Astrocyte (in vitro differentiated cells and primary cell): ENCODE data around the gene C1orf167. TPM values are rescaled to one million over a fixed set of nuclear protein-coding genes. Genes with fewer than 3 reads are reported as not detected.

ENCODE experiments used
- DNase-seq: peaks from one replicate; pipeline ENCODE4 v3.0.0-alpha.2; 2010; ENCODE audit warnings: low read depth
- FAIRE-seq: peaks from 2 replicates; lab custom pipeline; 2011; peaks lifted over from hg19 to GRCh38; lab: Jason Lieb, UNC
- H2AFZ ChIP-seq: 2 replicates; pipeline ENCODE4 v1.6.0; 2012; ENCODE audit warnings: low read depth, low read length, inconsistent platforms
- H3K27ac ChIP-seq: 2 replicates; pipeline ENCODE4 v1.5.1; 2011; ENCODE audit warnings: low read depth, low read length, inconsistent platforms
- H3K27me3 ChIP-seq: 2 replicates; pipeline ENCODE4 v1.6.0; 2011; ENCODE audit warnings: low read length, inconsistent platforms; ENCODE audit not compliant: insufficient read depth
- H3K36me3 ChIP-seq: 2 replicates; pipeline ENCODE4 v1.5.1; 2011; ENCODE audit warnings: low read length, inconsistent platforms; ENCODE audit not compliant: insufficient read depth
- H3K4me1 ChIP-seq: 2 replicates; pipeline ENCODE4 v1.5.1; 2011; ENCODE audit warnings: low read length, inconsistent platforms; ENCODE audit not compliant: insufficient read depth
- H3K4me2 ChIP-seq: 2 replicates; pipeline ENCODE4 v1.6.0; 2012; ENCODE audit warnings: low read length, inconsistent platforms
- H3K4me3 ChIP-seq: 2 replicates; pipeline ENCODE4 v1.5.1; 2011; ENCODE audit warnings: low read depth, mild to moderate bottlenecking, low read length, inconsistent platforms; ENCODE audit not compliant: insufficient read depth
- H3K79me2 ChIP-seq: 2 replicates; pipeline ENCODE4 v1.6.0; 2012; ENCODE audit warnings: mild to moderate bottlenecking, low read length, inconsistent platforms; ENCODE audit not compliant: insufficient read depth
- H3K9ac ChIP-seq: 2 replicates; pipeline ENCODE4 v1.6.0; 2012; ENCODE audit warnings: mild to moderate bottlenecking, low read length, inconsistent platforms
- H3K9me3 ChIP-seq: 2 replicates; pipeline ENCODE4 v1.5.1; 2012; ENCODE audit warnings: low read depth, mild to moderate bottlenecking, low read length, inconsistent platforms; ENCODE audit not compliant: insufficient read depth
- H4K20me1 ChIP-seq: 2 replicates; pipeline ENCODE4 v1.6.0; 2012; ENCODE audit warnings: low read length, inconsistent platforms; ENCODE audit not compliant: insufficient read depth
- H3K27ac Mint-ChIP-seq: one replicate; pipeline ENCODE4 v1.8.0; 2021; ENCODE audit warnings: mild to moderate bottlenecking, mixed read lengths; ENCODE audit not compliant: unreplicated experiment
- H3K27me3 Mint-ChIP-seq: one replicate; pipeline ENCODE4 v1.8.0; 2021; ENCODE audit warnings: low read depth, mixed read lengths; ENCODE audit not compliant: unreplicated experiment
- H3K36me3 Mint-ChIP-seq: one replicate; pipeline ENCODE4 v1.8.0; 2021; ENCODE audit warnings: low read depth, mixed read lengths; ENCODE audit not compliant: unreplicated experiment
- H3K4me1 Mint-ChIP-seq: one replicate; pipeline ENCODE4 v1.8.0; 2021; ENCODE audit warnings: low read depth, mixed read lengths; ENCODE audit not compliant: unreplicated experiment
- H3K4me3 Mint-ChIP-seq: one replicate; pipeline ENCODE4 v1.8.0; 2021; ENCODE audit warnings: mild to moderate bottlenecking, moderate library complexity, mixed read lengths; ENCODE audit not compliant: unreplicated experiment
- H3K9me3 Mint-ChIP-seq: one replicate; pipeline ENCODE4 v1.8.0; 2021; ENCODE audit warnings: mild to moderate bottlenecking, mixed read lengths; ENCODE audit not compliant: unreplicated experiment
- CTCF ChIP-seq: IDR thresholded peaks from 2 replicates; pipeline ENCODE4 v1.5.1; 2011; ENCODE audit warnings: low read depth, mild to moderate bottlenecking, inconsistent platforms, low read length, moderate library complexity; ENCODE audit not compliant: insufficient read depth
- EZH2 ChIP-seq: IDR thresholded peaks from 2 replicates; pipeline ENCODE4 v1.6.1; 2012; ENCODE audit warnings: mild to moderate bottlenecking, low read length, inconsistent platforms; ENCODE audit not compliant: insufficient read depth
- total RNA-seq: library from RNA; stranded (reverse); gene quantifications from 2 replicates; pipeline ENCODE4 v1.2.1, GENCODE V29; 2021

The C1orf167 gene
- total RNA-seq, 1 donor from 2014 or later: not detected

GRCh38 chr1:11784256-11784992, 22.4 kb downstream of the C1orf167 start:
- FAIRE-seq: no peak

GRCh38 chr1:11784993-11785769, 23.2 kb downstream of the C1orf167 start:
- Histone ChIP-seq H3K79me2 (no peaks in the 10 kb centered on the region), H3K36me3 (no peaks in the 10 kb centered on the region), H2AFZ (peak overlapping the region; percentile 66), H3K27me3 (no peaks in the 10 kb centered on the region), H3K4me1 (peaks cover 18% of the 10 kb centered on the region), H3K9me3 (no peaks in the 10 kb centered on the region), H3K9ac (peak overlapping the region; percentile 1), H3K4me2 (peak overlapping the region; percentile 75), H4K20me1 (no peaks in the 10 kb centered on the region), H3K27ac (no peak overlapping the region), H3K4me3 (no peak overlapping the region)
- DNase-seq (no peak), FAIRE-seq (no peak)
- Mint-ChIP-seq H3K27me3 (peaks cover 2% of the 10 kb centered on the region), H3K9me3 (no peaks in the 10 kb centered on the region), H3K4me3 (no peak overlapping the region), H3K4me1 (peaks cover 6% of the 10 kb centered on the region), H3K27ac (no peak overlapping the region), H3K36me3 (no peaks in the 10 kb centered on the region)
- TF ChIP-seq EZH2 (no peak), CTCF (peak; percentile 50)

More at GRCh38 chr1:11784256-11784992, 22.4 kb downstream of the C1orf167 start:
- Histone ChIP-seq H3K4me2 (peak overlapping the region; percentile 75), H3K79me2 (no peaks in the 10 kb centered on the region), H3K27me3 (no peaks in the 10 kb centered on the region), H2AFZ (peak overlapping the region; percentile 66), H3K9me3 (no peaks in the 10 kb centered on the region), H3K4me1 (peaks cover 17% of the 10 kb centered on the region), H3K27ac (no peak overlapping the region), H3K9ac (peak overlapping the region; percentile 1), H3K4me3 (no peak overlapping the region), H3K36me3 (no peaks in the 10 kb centered on the region), H4K20me1 (no peaks in the 10 kb centered on the region)
- no peak overlapping the region for H3K27ac Mint-ChIP-seq
- H3K36me3 Mint-ChIP-seq: no peaks in the 10 kb centered on the region
- H3K4me3 Mint-ChIP-seq: no peak overlapping the region
- no peaks in the 10 kb centered on the region for H3K9me3 Mint-ChIP-seq
- H3K4me1 Mint-ChIP-seq: peaks cover 6% of the 10 kb centered on the region
- no peak for DNase-seq
- TF ChIP-seq CTCF: no peak
- no peak for TF ChIP-seq EZH2
- peaks cover 2% of the 10 kb centered on the region for H3K27me3 Mint-ChIP-seq
